Gastroesophageal sphincter (tissue), 3 donors: ENCODE measurements around the gene STXBP6.

Experiments
- POLR2A ChIP-seq, 2 donors: fragments of 450-650 bp; IDR thresholded peaks; one replicate each; pipeline ENCODE4 v1.6.1; 2017; ENCODE audit warnings: antibody characterized with exemption in 2 of 2, mild to moderate bottlenecking in 2 of 2, moderate library complexity in 1 of 2
- TF ChIP-seq, protein P1 (sequence below), 4 experiments: fragments of 200-600 bp in 2 of 4; fragments of 450-650 bp in 2 of 4; sonication (generic) in 1 of 4; IDR thresholded peaks; one replicate each; pipeline ENCODE4 v1.5.1; 2017 to 2019; ENCODE audit warnings: antibody characterized with exemption in 4 of 4, mild to moderate bottlenecking in 2 of 4, moderate library complexity in 2 of 4

DNA sequence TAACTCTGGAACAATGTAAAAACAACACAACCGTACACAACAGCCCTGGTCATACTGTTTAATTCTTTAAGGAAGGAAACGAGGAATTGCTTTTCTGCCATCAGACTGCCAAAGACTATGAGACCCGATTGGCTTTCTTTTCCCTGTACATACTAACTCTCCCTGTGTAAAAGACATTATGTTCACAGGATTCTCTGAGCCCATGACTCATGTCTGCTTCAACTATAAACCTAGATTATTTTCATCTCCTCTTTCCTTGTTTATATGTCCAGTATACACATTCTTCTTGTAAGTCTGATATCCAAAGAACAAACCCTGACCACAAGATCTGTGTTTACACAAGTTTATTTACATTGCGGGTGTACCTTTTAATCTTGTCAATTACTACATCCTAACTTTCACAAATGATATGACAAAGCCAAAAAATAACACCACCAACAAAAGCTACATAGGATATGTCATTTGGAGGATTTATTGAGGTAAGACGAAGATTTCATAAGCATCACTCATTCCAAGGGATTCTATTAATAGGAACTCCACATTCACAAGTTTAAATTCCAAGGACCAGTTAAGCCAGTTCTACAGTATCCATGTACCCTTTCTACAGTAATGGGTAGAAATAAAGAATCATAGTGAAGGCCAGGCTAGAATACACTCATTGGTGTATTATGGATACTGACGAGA, 67.3 kb downstream of the STXBP6 start:
- no peak for TF ChIP-seq POLR2A (IDR thresholded peaks at IDR 0.05)
- TF ChIP-seq, protein P1, sequence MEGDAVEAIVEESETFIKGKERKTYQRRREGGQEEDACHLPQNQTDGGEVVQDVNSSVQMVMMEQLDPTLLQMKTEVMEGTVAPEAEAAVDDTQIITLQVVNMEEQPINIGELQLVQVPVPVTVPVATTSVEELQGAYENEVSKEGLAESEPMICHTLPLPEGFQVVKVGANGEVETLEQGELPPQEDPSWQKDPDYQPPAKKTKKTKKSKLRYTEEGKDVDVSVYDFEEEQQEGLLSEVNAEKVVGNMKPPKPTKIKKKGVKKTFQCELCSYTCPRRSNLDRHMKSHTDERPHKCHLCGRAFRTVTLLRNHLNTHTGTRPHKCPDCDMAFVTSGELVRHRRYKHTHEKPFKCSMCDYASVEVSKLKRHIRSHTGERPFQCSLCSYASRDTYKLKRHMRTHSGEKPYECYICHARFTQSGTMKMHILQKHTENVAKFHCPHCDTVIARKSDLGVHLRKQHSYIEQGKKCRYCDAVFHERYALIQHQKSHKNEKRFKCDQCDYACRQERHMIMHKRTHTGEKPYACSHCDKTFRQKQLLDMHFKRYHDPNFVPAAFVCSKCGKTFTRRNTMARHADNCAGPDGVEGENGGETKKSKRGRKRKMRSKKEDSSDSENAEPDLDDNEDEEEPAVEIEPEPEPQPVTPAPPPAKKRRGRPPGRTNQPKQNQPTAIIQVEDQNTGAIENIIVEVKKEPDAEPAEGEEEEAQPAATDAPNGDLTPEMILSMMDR (IDR thresholded peaks at IDR 0.05) = no peak
